HG03439 (cell line): ENCODE measurements around the gene TMEM51.
"Not testable (repeated sequence)": the region's sequence is repeated elsewhere in the genome, so short reads cannot be mapped to it uniquely, and the experiment has no call there.

ENCODE experiments used
- ATAC-seq: cut with Tn5 transposase; IDR thresholded peaks from one replicate; pipeline ENCODE4 v1.9.1; 2021; ENCODE audit warnings: mild to moderate bottlenecking, moderate library complexity; ENCODE audit not compliant: unreplicated experiment

TMEM51 gene

GRCh38 chr1:15175324-15176094, 22.0 kb downstream of the TMEM51 start:
- not testable (repeated sequence) for ATAC-seq

GRCh38 chr1:15176120-15176519, 22.6 kb downstream of the TMEM51 start:
- ATAC-seq, result no peak

- no peak for ATAC-seq
Measured at GRCh38 chr1:15176898-15177665, 23.5 kb downstream of the TMEM51 start.

- no peak for ATAC-seq
Measured at GRCh38 chr1:15177710-15178166, 24.2 kb downstream of the TMEM51 start.

- ATAC-seq, result no peak
Measured at GRCh38 chr1:15178571-15179484, 25.3 kb downstream of the TMEM51 start.

GRCh38 chr1:15179485-15179883, 25.9 kb downstream of the TMEM51 start:
- ATAC-seq, result no peak

- no peak for ATAC-seq
Measured at GRCh38 chr1:15180189-15180588, 26.6 kb downstream of the TMEM51 start.

- no peak for ATAC-seq
Measured at GRCh38 chr1:15180945-15181523, 27.5 kb downstream of the TMEM51 start.

GRCh38 chr1:15181564-15181963, 28.0 kb downstream of the TMEM51 start:
- ATAC-seq, result no peak

GRCh38 chr1:15184436-15185241, 31.1 kb downstream of the TMEM51 start:
- ATAC-seq, result no peak

GRCh38 chr1:15185617-15186016, 32.1 kb downstream of the TMEM51 start:
- ATAC-seq, result no peak

- ATAC-seq, result no peak
Measured at GRCh38 chr1:15186073-15186845, 32.7 kb downstream of the TMEM51 start.

- no peak for ATAC-seq
Measured at GRCh38 chr1:15186846-15187151, 33.3 kb downstream of the TMEM51 start.

- ATAC-seq, result no peak
Measured at GRCh38 chr1:15187175-15188129, 33.9 kb downstream of the TMEM51 start.

- ATAC-seq, result no peak
Measured at GRCh38 chr1:15188130-15188524, 34.6 kb downstream of the TMEM51 start.

GRCh38 chr1:15188678-15189077, 35.1 kb downstream of the TMEM51 start:
- ATAC-seq, result no peak

GRCh38 chr1:15189692-15190370, 36.3 kb downstream of the TMEM51 start:
- ATAC-seq, result no peak

- no peak for ATAC-seq
Measured at GRCh38 chr1:15191267-15191666, 37.7 kb downstream of the TMEM51 start.
